ENCODE results near the gene TTLL5.

GRCh38 chr14:75879031-75879430, 218.0 kb downstream of the TTLL5 start:
- TF ChIP-seq TP53 (CRISPR knock-in tag; conservative IDR thresholded peaks at IDR 0.05) (no peak), ZNF232 (CRISPR knock-in tag; IDR thresholded peaks at IDR 0.05; ENCODE audit: borderline replicate concordance) (no peak), ZMYM4 (CRISPR knock-in tag; IDR thresholded peaks at IDR 0.05) (no peak), POLR2A (IDR thresholded peaks at IDR 0.05; ENCODE audit: insufficient read depth in 1 of 2, low read depth in 2 of 2, low read length in 2 of 2) (no peak), CTCF (CRISPR knock-in tag; IDR thresholded peaks at IDR 0.05) (no peak), TEAD3 (CRISPR knock-in tag; optimal IDR thresholded peaks at IDR 0.05; ENCODE audit: borderline replicate concordance) (no peak), MYNN (CRISPR knock-in tag; IDR thresholded peaks at IDR 0.05; ENCODE audit: low read depth) (no peak), SIX1 (CRISPR knock-in tag; IDR thresholded peaks at IDR 0.05; ENCODE audit: borderline replicate concordance) (no peak), ZNF367 (CRISPR knock-in tag; IDR thresholded peaks at IDR 0.05; ENCODE audit: borderline replicate concordance) (no peak), REST (IDR thresholded peaks at IDR 0.05; ENCODE audit: borderline replicate concordance in 1 of 2, low read depth in 1 of 2, low read length in 2 of 2) (no peak), ASH2L (IDR thresholded peaks at IDR 0.05; ENCODE audit: insufficient read length, low read depth, low read length) (no peak)
